Panc1 (cell line): ENCODE measurements around the gene CEPT1. TPM values are rescaled to one million over a fixed set of nuclear protein-coding genes. Genes with fewer than 3 reads are reported as not detected.

ENCODE experiments used
- ATAC-seq: fragments of 200-7000 bp; cut with Tn5 transposase; 2 replicates; pipeline ENCODE4 v1.9.1; 2020; ENCODE audit warnings: mild to moderate bottlenecking, moderate library complexity
- BruUV-seq: library from RNA; stranded (reverse); fragments of 400-500 nt; replicated peaks from 2 replicates; lab custom pipeline; 2021; lab: Mats Ljungman, UMichigan
- CTCF ChIA-PET: fragments of 300-600 bp; sonication (Branson Sonifier 250); formaldehyde crosslinking; loops from one replicate; lab custom pipeline; 2022; ENCODE audit warnings: antibody characterized with exemption; lab: Charles Lee
- POLR2A ChIA-PET: fragments of 300-600 bp; sonication (Branson Sonifier 250); formaldehyde crosslinking; loops from one replicate; lab custom pipeline; 2022; ENCODE audit warnings: antibody characterized with exemption; lab: Charles Lee
- DNase-seq: peaks from one replicate; pipeline ENCODE4 v3.0.0-alpha.2; 2010; ENCODE audit warnings: low read depth, low spot score
- H3K27ac ChIP-seq: 2 replicates; pipeline ENCODE4 v1.5.1; 2011; ENCODE audit warnings: mild to moderate bottlenecking, low read length, inconsistent platforms
- H3K27me3 ChIP-seq: fragments of 200-500 bp; sonication (Bioruptor generic); 2 replicates; pipeline ENCODE4 v1.6.0; 2014; ENCODE audit warnings: low read length, inconsistent platforms; ENCODE audit not compliant: control insufficient read depth, insufficient read depth
- H3K36me3 ChIP-seq: fragments of 200-500 bp; sonication (Bioruptor generic); 2 replicates; pipeline ENCODE4 v1.5.1; 2014; ENCODE audit warnings: inconsistent platforms, mild to moderate bottlenecking, low read length, moderate library complexity; ENCODE audit not compliant: control insufficient read depth, insufficient read depth
- H3K4me1 ChIP-seq: 2 replicates; pipeline ENCODE4 v1.5.1; 2011; ENCODE audit warnings: inconsistent platforms, mild to moderate bottlenecking, low read length, moderate library complexity; ENCODE audit not compliant: control insufficient read depth, insufficient read depth
- H3K4me3 ChIP-seq, 2 experiments: 2 replicates each; pipeline ENCODE4 v1.5.1; 2011 to 2012; ENCODE audit warnings: low read depth in 2 of 2, low read length in 2 of 2, mild to moderate bottlenecking in 2 of 2, inconsistent platforms in 1 of 2, moderate library complexity in 1 of 2
- H3K9me3 ChIP-seq: fragments of 200-500 bp; sonication (Bioruptor generic); 2 replicates; pipeline ENCODE4 v1.5.1; 2014; ENCODE audit warnings: low read depth, mild to moderate bottlenecking, inconsistent platforms, low read length, moderate library complexity; ENCODE audit not compliant: control insufficient read depth, insufficient read depth
- CTCF ChIP-seq: fragments of 450-650 bp; IDR thresholded peaks from 2 replicates; pipeline ENCODE4 v1.5.1; 2017; ENCODE audit warnings: mild to moderate bottlenecking
- POLR2AphosphoS5 ChIP-seq: IDR thresholded peaks from 2 replicates; pipeline ENCODE4 v1.6.1; 2012; ENCODE audit warnings: mild to moderate bottlenecking, low read depth, low read length, moderate library complexity
- REST ChIP-seq, 2 experiments: IDR thresholded peaks; 2 replicates each; pipeline ENCODE4 v1.6.1; 2011 to 2012; ENCODE audit warnings: low read depth in 2 of 2, control low read depth in 1 of 2, low read length in 1 of 2, mild to moderate bottlenecking in 1 of 2, moderate library complexity in 1 of 2; ENCODE audit not compliant: insufficient read depth in 1 of 2
- SIN3A ChIP-seq: IDR thresholded peaks from 2 replicates; pipeline ENCODE4 v1.6.1; 2012; ENCODE audit warnings: low read depth, mild to moderate bottlenecking, low read length, moderate library complexity, borderline replicate concordance; ENCODE audit not compliant: insufficient read depth
- TCF7L2 ChIP-seq: IDR thresholded peaks from 2 replicates; pipeline ENCODE4 v1.6.1; 2011; ENCODE audit warnings: mild to moderate bottlenecking, low read depth, low read length, inconsistent platforms
- in situ Hi-C: cut with HindIII; loops from 2 replicates; pipeline ENCODE4 v1.10.0; 2016; ENCODE audit warnings: low sequenced_read_pairs, low pct_unique_long_range_greater_than_20kb
- intact Hi-C: fragments of 100-400 bp; cut with micrococcal nuclease; formaldehyde crosslinking; loops from one replicate; pipeline ENCODE4 v1.10.0; 2022; ENCODE audit not compliant: unreplicated experiment
- total RNA-seq: library from RNA; stranded (reverse); gene quantifications from one replicate; pipeline ENCODE4 v1.2.1, GENCODE V29; 2021; ENCODE audit not compliant: unreplicated experiment

Gene CEPT1
- total RNA-seq, 1 experiment from 2014 or later: 21.9 TPM

GRCh38 chr1:111162488-111162880, 22.5 kb downstream of the CEPT1 start:
- ATAC-seq (no peak), DNase-seq (no peak)
- TF ChIP-seq CTCF (no peak), SIN3A (no peak), REST (IDR thresholded peaks at IDR 0.05; ENCODE audit: insufficient read depth in 1 of 2, low read depth in 2 of 2, low read length in 1 of 2) (no peak), POLR2AphosphoS5 (no peak), TCF7L2 (no peak)
- intact Hi-C loops: no loop called here
- no peaks in the 10 kb centered on the region for H3K4me1 ChIP-seq
- no peaks in the 10 kb centered on the region for H3K27me3 ChIP-seq
- POLR2A ChIA-PET: no interaction called here
- no peak overlapping the region for H3K27ac ChIP-seq
- no peaks in the 10 kb centered on the region for H3K9me3 ChIP-seq
- no TSS peak for BruUV-seq
- CTCF ChIA-PET: no interaction called here
- H3K36me3 ChIP-seq: peaks cover 4% of the 10 kb centered on the region; the same call in 1 of the 2 replicates
- H3K4me3 ChIP-seq: no peak overlapping the region
- in situ Hi-C loops: no loop called here

- no peak for ATAC-seq
- Histone ChIP-seq H3K36me3 (peaks cover 4% of the 10 kb centered on the region; the same call in 1 of the 2 replicates), H3K4me1 (no peaks in the 10 kb centered on the region), H3K9me3 (no peaks in the 10 kb centered on the region), H3K27ac (no peak overlapping the region), H3K4me3 (no peak overlapping the region), H3K27me3 (no peaks in the 10 kb centered on the region)
- BruUV-seq: no TSS peak
- TF ChIP-seq CTCF (no peak), TCF7L2 (no peak), REST (IDR thresholded peaks at IDR 0.05; ENCODE audit: insufficient read depth in 1 of 2, low read depth in 2 of 2, low read length in 1 of 2) (no peak), POLR2AphosphoS5 (no peak), SIN3A (no peak)
- in situ Hi-C loops (no loop called here), intact Hi-C loops (no loop called here)
- no peak for DNase-seq
- CTCF ChIA-PET: no interaction called here
- POLR2A ChIA-PET: no interaction called here
Observed at GRCh38 chr1:111163363-111163762, 23.3 kb downstream of the CEPT1 start.
